Measurements from ENCODE around the gene RRM2. TPM values are rescaled to one million over a fixed set of nuclear protein-coding genes. Genes with fewer than 3 reads are reported as not detected.
A peak's percentile ranks its signal among the peaks of the same experiment; 100 is the strongest.

Gene RRM2
- total RNA-seq, 2 donors from 2014 or later: 15.8 to 40.0 TPM

- intact Hi-C loops (cut with DNase I, micrococcal nuclease): no loop called here
- ATAC-seq: no peak
- DNase-seq: no peak
Observed at GRCh38 chr2:10164601-10165000, 42.1 kb downstream of the RRM2 start.

DNA sequence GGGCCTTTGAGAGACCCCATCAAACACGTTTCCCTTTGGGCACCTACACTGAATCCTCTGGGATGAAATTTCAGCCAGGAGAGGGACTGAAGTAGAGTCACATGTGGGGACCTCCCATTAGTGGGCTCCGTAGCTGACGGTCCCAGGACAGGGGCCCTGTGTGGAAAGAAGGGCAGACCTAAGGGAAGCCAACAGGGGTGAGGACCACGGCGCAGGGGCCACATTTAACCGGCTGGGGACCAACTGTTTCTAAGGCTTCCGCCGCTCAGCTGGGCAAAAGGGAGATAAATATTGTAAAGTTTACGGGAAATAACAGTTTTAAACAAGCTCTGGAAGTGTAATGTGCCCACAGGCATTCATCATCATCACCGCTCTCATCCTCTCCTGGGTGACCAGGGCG, 42.7 kb downstream of the RRM2 start:
- ATAC-seq (no peak), DNase-seq (no peak)
- intact Hi-C loops (cut with DNase I, micrococcal nuclease): no loop called here

- intact Hi-C loops (cut with DNase I, micrococcal nuclease): no loop called here
- no peak for DNase-seq
- no peak for ATAC-seq
Observed at GRCh38 chr2:10165861-10166675, 43.5 kb downstream of the RRM2 start.

DNA sequence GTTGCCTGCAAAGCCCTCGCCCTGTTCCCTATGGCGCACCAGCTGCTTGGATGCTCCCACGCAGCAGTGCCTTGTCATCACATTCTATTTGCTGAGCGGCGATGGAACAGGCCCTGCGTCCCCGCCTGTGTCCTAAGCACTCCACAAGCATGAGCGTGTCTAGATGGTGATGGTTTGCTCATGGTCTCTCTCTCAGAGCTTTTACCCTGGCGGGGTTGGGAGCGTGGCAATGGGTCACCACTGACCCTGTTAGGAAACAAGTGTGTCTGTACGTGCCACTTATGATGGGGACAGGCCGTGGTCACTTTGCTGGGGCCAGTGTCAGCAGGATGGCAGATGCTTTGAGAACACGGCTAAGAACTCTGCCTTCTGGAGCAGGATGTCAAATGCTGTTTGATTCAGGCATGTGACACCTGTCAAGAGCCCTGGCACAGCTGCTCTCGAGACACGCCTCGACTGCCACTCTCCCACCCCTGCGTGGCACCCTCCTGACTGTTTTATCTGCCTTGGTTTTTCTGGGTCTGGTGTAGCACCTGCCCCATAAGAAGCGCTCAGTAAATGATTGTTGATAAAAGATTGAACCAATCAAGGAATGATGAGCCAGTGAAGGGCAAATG, 44.2 kb downstream of the RRM2 start:
- ATAC-seq: no peak

GRCh38 chr2:10167316-10167715, 44.8 kb downstream of the RRM2 start:
- DNase-seq (no peak), ATAC-seq (no peak)
- intact Hi-C loops (cut with DNase I, micrococcal nuclease): no loop called here

More for the DNA sequence above, 44.2 kb downstream of the RRM2 start:
- intact Hi-C loops (cut with DNase I, micrococcal nuclease): no loop called here
- no peak for DNase-seq

- ATAC-seq (no peak), DNase-seq (no peak)
- intact Hi-C loops (cut with DNase I, micrococcal nuclease): no loop called here
Observed at GRCh38 chr2:10168221-10168620, 45.7 kb downstream of the RRM2 start.

DNA sequence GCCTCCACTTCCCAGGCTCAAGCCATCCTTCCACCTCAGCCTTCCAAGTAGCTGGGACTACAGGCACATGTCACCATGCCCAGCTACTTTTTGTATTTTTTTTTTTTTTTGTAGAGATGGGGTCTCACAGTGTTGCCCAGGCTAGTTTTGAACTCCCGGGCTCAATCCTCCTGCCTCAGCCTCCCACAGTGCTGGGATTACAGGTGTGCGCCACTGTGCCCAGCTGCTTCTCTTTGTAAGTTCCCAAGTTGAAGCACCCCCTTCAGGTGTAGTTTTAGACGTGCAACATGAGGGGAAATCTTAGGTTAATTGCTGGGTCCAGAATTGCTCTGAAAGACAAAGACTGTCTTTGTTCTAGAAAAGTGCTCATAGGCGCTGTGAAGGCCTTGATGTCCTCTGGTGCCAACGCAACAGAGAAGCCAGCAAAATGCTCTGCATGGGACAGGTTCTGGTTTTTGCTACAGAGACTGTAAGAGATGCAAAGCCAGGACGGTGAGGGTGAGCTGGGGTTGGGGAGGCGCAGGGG, 46.6 kb downstream of the RRM2 start:
- ATAC-seq (peak; percentile 72), DNase-seq (no peak)
- intact Hi-C loops (cut with DNase I, micrococcal nuclease): no loop called here

- intact Hi-C loops (cut with DNase I, micrococcal nuclease): no loop called here
- DNase-seq (no peak), ATAC-seq (no peak)
Observed at GRCh38 chr2:10169581-10169980, 47.0 kb downstream of the RRM2 start.

- no peak for ATAC-seq
- no peak for DNase-seq
- intact Hi-C loops (cut with DNase I, micrococcal nuclease): no loop called here
Observed at GRCh38 chr2:10170256-10170655, 47.7 kb downstream of the RRM2 start.

- ATAC-seq (no peak), DNase-seq (no peak)
- intact Hi-C loops (cut with DNase I, micrococcal nuclease): no loop called here
Observed at GRCh38 chr2:10171006-10171800, 48.7 kb downstream of the RRM2 start.

DNA sequence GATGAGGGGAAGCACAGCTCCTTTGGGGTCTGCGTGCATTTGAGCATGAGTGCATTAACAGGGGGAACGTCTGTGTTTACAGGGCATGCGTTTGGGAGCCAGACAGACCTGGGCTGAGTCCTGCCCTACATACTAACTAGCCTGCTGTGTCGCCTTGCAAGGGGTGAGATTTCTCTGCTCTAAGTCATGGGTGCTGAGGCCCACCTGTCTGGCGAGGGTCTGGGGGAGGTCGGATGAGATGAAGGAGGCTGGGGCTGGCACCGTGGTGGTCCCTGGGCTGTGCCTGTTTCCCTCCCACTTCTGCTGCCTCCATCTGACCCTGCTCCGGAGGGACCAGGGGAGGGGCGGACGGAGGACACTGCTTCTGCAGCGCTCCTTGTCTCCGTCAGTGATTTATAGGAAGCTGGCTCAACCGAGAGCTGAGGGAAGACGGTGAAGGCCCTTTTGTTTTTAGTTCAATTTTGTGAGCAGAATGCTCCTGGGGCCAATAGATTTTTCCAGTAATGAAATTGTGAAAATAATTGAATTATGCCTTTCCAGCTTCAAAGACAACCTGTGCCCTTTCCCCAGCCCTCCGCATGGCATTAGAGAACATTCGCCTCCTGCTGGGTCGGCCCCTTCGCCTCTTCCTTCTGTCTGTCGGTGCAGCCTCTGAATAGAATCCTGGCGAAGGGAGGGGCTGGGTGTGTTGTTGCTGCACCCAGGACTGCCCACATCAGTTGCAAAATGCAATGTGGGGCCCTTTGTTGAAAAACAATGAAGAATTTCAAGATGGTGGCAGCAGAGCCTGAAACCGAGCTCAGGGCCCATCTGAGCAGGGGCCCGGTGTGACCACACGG, 49.7 kb downstream of the RRM2 start:
- no peak for ATAC-seq
- intact Hi-C loops (cut with DNase I, micrococcal nuclease): no loop called here
- DNase-seq: no peak

DNA sequence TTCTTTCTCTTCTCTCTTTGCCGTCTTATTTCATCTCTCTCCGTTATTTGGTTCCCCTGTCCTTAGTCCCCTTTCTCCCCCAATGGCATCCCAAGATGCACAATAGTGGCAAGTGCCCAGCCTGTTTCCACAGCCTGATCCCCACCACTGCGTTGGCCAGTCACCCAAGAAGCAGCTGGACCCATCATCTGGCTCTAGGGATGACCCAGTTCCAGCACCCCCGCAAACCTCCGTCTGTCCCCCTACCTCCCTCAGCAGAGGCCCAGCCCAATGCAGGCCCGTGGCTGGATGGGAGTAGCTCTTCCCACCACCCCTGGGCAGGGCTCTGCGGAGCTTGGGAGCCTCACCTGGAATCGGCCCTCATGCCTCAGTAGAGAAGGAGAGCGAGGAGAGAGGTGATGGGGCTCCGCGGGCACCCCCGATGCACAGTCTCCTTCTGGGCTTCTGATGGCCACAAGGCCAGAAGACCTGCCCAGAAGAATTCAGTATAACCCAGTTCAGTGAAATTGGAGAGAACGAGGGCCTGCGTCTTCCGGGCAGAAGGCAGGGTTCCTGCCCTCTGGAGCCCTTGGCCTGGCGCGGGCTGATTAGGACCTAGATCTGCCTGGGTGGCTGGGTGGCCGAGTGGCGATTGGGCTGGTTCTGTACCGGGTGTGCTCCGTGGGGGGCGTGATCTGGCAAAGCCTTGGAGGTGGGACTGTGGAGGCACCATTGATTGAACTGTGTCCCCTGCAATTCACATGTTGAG, 50.9 kb downstream of the RRM2 start:
- no peak for ATAC-seq
- intact Hi-C loops (cut with DNase I, micrococcal nuclease): no loop called here

GRCh38 chr2:10174173-10174572, 51.6 kb downstream of the RRM2 start:
- intact Hi-C loops (cut with DNase I, micrococcal nuclease): no loop called here
- DNase-seq: no peak
- ATAC-seq: no peak

More for the DNA sequence above, 50.9 kb downstream of the RRM2 start:
- no peak for DNase-seq

- no peak for ATAC-seq
- no peak for DNase-seq
- intact Hi-C loops (cut with DNase I, micrococcal nuclease): no loop called here
Observed at GRCh38 chr2:10175441-10175840, 52.9 kb downstream of the RRM2 start.

- intact Hi-C loops (cut with DNase I, micrococcal nuclease): no loop called here
- DNase-seq (no peak), ATAC-seq (no peak)
Observed at GRCh38 chr2:10178751-10179150, 56.2 kb downstream of the RRM2 start.

- no peak for DNase-seq
- no peak for ATAC-seq
- intact Hi-C loops (cut with DNase I, micrococcal nuclease): no loop called here
Observed at GRCh38 chr2:10179422-10179821, 56.9 kb downstream of the RRM2 start.

GRCh38 chr2:10180229-10180628, 57.7 kb downstream of the RRM2 start:
- ATAC-seq (no peak), DNase-seq (no peak)
- intact Hi-C loops (cut with DNase I, micrococcal nuclease): no loop called here
